NCI-H1092 (cell line): ENCODE measurements around the gene NTSR1.

Experiments
- DNase-seq: peaks from one replicate; lab custom pipeline; 2025; lab: John Stamatoyannopoulos, UW

Gene NTSR1

DNA sequence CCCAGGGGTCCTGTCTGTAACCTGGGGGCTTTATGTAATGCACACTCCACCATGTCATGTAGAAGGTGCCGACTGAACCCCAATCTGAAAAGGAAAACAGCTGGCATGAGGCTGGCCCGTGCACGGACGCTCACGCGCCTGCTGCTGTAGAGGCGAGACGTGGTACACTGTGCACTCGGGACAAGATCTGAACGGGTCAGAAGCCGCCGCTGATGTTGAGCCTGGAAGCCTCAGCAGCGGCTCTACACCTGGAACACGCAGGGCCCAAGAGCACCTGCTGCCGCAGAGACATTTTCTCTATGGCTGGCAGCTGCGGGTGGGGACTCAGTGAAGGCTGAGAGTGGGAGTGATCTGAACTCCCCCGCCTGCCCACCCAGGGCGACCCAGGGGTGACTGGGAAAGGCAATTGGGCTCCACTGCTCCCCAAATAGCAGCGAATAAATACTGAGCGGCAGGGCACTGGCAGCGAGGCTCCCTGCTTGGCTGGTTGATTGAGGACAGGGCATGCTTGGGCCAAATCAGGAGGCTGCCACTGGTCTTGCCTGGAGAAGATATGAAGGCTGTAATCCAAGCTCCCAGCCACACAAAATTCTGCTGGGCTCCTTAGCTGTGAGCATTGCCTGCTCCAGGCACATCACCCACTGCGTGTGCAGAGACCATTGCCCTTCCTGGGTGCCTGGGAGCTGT lies 93.5 kb downstream of the NTSR1 start:
- DNase-seq = no peak

DNA sequence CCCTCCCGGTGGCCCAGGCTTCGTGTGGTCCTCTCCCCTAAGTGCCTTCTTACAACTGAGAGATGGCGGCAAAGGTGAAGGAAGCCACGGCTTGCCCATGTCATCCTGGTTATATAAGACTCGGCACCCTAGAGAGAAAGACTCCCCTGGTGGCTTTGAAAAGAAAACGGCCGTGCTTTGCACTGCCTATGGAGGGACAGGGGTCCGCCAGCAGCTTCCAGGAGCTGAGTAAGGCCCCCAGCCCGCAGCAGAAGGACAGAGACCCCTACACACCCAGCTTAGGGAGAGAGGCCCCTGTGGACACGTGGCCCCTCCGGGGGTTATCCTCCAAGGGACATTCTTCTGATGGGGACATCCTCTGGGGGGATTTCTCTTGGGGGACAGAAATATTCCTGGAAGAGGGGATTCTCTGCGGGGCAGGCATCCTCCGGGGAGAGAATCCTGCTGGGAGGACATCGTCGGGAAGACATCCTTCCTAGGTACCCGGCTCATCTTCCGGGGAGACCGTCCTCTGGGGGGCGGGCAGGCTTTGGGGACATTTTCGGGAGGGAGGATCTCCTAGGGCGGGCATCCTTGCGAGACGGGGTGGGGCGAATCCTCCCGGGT lies 95.5 kb downstream of the NTSR1 start:
- DNase-seq = no peak

DNA sequence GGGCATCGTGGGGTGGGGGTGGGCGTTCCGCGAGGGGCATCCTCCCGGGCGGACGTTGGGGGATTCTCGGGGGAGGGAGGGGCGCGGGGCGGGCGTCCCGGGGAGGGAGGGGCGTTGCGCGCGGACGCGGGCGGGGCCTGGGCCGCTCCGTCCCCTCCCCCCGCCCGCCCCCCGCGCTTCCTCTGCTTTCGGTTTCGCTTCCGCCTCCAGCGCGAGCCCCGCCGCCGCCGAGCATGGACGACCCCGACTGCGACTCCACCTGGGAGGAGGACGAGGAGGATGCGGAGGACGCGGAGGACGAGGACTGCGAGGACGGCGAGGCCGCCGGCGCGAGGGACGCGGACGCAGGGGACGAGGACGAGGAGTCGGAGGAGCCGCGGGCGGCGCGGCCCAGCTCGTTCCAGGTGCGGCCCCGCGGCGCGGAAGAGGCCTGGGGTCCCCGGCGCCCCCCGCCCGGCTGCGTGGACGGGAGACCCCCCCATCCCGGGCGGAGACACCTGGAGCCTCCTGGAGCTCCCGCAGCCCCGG lies 96.1 kb downstream of the NTSR1 start, which contains the start of gene OGFR:
OGFR (plus strand) TSS at position 209 of the 528 bp plus-strand sequence; CDS start at position 234, 25 bp downstream.
- DNase-seq = peak; percentile 52

DNA sequence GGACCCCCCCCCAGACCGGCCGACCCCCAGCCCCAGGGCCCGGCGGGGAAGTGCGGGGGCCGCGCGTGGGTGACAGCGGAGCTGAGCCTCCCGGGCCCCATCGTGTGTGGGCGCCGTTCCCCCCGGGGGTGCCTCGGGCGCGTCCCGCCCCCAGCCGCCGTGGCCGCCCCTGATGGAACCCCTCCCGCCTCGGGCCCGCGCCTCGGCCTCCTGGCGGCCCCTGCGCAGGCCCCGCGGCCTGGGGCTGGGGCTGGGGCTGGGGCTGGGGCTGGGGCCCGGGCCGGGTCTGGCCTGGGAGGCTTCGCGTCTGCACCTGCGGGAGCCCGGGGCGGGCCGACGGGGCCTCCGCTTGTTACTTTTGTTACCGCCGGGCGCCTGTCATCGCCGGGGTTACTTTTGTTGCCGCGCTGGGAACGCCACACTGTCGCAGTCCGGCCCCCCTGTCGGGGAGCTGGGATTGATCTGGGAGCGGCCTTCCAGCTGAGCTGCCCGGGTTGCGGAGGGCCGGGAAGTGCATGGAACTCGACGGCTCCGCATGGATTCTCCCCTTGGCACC lies 96.6 kb downstream of the NTSR1 start:
- no peak for DNase-seq

DNA sequence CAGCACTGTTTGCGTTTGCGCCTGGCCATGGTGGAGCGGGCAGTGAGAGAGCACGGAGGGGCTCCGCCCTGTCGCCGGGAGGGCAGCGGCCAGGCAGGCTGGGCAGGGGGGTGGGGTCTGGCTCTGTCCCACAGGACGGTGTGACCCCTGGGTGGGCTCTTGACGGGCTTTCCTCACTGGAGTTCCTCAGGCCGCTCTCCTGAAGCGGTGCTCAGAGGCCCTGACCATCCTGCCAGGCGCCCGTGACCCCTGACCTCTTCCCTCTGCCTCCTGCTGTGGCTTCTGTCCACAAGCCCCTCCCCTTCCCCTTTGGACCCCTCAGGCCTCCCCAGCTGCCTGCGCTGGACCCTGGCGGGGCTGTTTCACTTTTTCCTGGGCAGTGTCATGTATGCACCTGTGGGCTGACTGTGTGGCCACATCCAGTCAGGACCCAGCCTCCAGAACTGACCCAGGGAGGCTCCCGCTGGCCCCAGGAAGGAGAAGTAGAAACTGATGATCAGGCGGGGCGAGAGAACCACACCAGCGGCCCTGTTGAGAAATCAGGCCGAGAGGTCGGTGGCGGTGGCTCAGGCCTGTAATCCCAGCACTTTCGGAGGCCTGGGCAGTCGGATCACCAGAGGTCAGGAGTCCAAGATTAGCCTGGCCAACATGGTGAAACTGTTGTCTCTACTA lies 97.2 kb downstream of the NTSR1 start:
- DNase-seq = no peak

DNA sequence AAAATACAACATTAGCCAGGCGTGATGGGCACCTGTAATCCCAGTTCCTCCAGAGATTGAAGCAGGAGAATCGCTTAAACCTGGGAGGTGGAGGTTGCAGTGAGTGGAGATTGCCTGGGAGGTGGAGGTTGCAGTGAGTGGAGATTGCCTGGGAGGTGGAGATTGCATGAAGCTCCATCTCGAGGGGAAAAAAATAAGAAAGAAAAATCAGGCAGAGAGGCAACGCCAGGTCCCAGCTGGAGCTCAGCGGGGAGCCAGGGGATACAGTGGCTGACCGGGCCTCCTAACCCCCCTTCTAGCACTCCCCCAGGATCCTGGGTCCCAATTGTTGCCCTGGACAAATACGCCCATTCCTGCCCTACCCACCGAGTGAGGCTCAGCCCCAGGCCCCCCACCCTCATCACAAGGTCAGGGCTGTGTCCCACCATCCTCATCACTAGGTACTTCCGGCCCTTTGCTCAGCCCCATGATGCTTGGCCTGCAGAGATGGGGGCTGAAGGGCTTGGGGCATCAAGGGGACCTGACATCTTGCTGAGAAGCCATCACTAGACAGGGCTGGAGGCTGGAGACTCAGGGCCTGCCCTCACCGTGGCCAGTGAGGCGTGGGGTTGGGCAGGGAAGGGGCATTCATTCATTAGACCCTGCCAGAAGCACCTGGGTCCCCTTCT lies 97.9 kb downstream of the NTSR1 start:
- no peak for DNase-seq

DNA sequence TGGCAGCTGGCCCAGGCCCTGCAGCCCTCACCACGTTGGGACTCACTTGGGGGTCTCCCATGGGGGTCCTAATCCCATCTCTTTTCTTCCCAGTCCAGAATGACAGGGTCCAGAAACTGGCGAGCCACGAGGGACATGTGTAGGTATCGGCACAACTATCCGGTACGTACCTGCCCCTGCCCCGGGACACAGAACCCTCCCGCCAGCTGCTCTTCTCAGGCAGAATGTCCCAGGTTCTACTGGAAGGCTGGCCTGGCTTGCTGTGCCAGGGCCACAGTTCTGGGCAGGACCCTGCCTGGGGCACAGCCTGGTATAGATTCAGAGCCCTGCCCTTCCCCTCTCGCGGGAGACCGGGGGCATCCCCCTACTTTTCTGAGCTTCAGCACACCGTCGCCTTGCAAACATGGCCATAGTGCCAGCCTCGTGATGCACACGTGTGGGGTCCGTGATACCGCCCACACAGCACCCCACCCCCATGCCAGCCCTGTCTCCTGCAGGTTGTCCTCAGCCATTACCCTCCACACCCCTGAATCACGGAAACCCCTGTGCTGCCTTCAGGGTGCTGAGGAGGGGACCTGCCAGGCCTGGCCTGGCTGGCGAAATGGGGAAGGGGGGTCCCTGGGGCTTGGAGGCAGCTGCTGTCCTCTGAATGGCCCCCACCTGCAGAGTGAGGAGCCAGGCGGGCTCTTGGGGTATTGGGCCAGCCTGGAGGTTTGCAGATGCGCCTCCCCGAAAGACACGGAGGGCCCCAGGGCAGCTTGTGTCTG lies 99.0 kb downstream of the NTSR1 start:
- DNase-seq = no peak

DNA sequence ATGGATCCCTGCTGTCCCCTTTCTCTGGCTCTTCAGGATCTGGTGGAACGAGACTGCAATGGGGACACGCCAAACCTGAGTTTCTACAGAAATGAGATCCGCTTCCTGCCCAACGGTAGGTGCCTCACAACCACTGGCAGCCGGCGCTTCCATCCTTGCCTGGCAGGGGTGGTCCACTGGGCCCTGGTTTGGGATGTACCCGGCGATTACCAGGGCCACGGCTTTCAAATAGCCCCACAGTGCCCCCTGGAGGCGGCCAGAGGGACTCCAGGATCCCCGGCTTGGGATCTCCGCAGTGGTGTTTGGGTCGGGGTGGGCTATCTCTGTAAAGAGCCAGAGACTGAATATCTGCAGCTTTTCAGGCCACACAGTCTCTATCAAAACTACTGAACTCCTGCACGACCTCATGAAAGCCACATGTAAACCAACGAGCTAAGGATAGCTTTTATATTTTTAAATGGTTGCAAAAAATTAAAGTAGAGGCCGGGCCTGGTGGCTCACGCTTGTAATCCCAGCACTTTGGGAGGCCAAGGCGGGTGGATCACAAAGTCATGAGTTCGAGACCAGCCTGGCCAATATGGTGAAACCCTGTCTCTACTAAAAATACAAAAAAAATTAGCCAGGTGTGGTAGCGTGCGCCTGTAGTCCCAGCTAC lies 99.7 kb downstream of the NTSR1 start:
- peak; percentile 39 for DNase-seq

DNA sequence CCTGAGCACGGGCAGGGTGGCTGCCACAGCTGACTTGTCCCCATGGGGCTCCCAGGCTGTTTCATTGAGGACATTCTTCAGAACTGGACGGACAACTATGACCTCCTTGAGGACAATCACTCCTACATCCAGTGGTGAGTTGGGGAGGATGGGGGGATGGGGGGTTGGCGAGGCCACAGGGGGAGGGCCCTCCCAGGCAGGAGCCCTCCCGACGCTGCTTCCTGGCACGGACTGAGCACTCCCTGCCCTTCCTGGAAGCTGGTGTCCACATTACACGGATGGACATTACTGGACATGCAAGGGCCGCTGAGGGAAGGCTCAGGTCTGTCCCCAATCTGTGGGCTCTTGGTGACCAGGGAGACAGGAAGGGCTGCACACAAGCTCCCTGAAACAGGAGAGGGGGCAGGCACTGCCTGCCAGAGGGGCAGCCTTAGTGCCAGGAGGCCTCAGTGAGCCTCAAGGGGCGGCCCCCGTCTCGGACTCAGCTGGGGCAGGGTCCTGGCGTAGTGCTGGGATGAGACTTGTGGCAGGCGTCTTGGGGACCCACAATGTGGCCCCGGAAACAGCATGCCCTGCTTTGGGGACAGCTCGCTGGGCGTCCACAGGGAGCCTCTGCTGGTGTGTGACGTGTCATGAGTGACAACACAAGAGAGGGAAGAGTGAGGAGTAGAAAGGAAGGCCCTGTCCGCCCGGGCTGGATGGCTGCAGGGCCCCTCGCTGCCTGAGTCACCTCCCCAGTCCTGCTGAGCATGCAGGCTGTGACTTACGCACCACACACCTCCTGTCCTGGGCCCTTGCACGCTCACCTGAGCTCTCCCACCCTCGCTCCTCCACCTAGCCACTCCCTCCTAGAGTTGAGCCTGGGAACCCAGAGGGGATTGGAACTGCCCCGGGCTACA lies 101.1 kb downstream of the NTSR1 start:
- no peak for DNase-seq

DNA sequence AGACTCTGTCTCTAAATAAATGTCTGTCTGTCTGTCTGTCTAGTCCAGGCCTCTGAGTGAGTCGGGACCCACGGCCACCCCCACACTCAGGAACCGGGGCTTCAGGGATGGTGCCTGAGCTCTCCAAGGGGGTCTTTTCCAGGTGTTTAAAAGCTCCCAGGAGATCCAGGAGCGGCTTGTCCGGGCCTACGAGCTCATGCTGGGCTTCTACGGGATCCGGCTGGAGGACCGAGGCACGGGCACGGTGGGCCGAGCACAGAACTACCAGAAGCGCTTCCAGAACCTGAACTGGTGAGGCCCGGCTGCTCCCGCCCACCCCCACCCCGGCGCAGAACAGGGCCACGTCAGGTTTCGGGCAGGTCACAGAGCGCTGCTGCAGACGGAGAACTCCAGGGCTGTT lies 102.7 kb downstream of the NTSR1 start:
- no peak for DNase-seq

DNA sequence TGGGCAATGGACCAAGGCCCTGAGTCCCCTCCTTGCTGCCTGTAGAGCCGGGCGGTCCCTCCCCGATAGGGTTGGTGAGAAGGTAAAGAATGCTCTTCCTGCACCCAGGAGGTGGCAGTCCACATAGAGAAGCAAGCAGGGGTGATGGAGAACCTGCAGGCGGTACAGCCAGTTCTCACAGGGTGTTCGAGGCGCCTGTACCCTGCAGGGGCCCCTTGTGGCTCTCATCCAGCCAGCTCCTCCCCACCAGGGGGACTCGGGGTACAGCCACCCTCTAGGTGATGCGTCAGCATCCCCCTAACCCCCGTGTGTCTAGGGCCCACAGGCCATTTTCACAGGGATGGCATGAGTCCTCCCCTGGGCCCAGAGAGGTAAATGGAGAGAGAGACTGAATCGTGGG lies 103.1 kb downstream of the NTSR1 start:
- no peak for DNase-seq
